ENCODE results near the gene RALGPS1. TPM values are rescaled to one million over a fixed set of nuclear protein-coding genes. Genes with fewer than 3 reads are reported as not detected.

RALGPS1 gene
- total RNA-seq, 1 donor from 2014 or later, result 15.2 TPM

DNA sequence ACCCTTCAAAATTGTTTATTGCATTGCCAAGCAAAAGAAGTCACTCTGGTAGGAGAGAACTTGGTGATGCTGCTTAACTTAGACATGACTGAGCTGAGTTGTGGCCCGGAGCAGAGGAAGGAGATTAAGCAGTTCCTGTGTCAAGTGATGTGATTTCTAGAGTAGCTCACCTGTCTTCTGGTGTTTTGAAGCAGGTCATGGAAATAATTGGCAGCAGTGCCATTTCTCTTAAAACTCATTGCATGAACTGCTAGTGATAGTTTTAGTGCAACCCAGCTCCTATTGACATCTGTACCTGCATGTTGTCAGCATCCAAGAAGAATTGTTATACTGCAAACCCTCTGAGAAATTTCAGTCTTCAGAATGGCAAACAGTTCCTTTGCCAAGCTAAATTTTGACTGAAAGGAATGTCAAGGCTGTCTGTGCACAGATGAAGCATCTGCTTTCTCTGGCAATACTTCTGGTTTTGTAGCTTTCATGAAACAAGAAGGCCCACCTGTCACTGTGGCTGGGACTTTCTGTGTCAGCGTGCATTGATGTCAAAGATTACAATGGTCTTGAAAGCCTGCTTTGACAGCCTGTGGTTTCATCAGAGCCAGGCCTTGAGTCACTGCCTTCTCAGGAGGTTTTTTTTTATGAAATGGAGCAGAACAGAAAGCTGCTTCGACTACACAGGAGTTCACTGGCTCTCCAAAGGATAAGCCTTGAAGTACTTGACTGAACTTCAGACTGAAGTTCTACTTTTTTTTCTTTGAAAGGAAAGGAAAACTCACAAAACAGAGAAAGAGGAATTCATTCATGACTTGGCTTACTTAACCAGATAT, 90.6 kb downstream of the RALGPS1 start:
- TF ChIP-seq POLR2AphosphoS5 (IDR thresholded peaks at IDR 0.05; ENCODE audit: insufficient read depth in 1 of 2, low read depth in 1 of 2) (peak in 1 of 2 donors; percentile 20), POLR2A (IDR thresholded peaks at IDR 0.05) (no peak)
- no peaks in the 10 kb centered on the region for H3K36me3 ChIP-seq
- H3K4me3 ChIP-seq, result no peak overlapping the region
- intact Hi-C loops (cut with DNase I), result no loop called here
- peaks cover 15% of the 10 kb centered on the region for H3K4me1 ChIP-seq
- H3K9me3 ChIP-seq, result no peaks in the 10 kb centered on the region
- H3K27ac ChIP-seq, result peak overlapping the region; percentile 39
- no peak for DNase-seq (ENCODE audit: extremely low spot score in 2 of 2)
- H3K27me3 ChIP-seq, result no peaks in the 10 kb centered on the region

DNA sequence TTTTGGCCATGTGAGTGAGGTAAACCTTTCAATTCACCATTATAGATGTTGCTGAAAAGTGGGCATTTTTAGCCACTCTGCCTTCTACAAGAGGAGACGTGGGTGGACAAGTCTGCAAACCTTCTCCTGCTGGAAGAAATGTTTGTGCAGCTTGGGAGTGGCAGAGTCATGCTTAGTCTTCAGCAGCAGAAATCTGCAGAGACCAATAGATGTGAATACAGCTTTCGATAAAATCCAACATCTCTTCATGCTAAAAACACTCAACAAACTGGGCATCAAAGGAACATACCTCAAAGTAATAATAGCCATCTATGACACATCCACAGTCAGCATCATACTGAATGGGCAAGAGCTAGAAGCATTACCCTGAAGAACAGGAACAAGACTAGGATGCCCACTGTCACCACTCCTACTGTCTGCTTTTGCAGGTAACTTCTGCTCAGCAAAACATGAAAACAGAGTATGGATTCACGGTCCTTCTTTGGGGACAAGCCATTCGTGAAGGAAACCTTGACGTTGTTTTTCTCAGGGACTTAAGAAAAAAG, 91.3 kb downstream of the RALGPS1 start:
- Histone ChIP-seq H3K4me1 (peaks cover 15% of the 10 kb centered on the region), H3K27me3 (no peaks in the 10 kb centered on the region), H3K27ac (peak overlapping the region; percentile 39), H3K4me3 (no peak overlapping the region), H3K36me3 (no peaks in the 10 kb centered on the region), H3K9me3 (no peaks in the 10 kb centered on the region)
- intact Hi-C loops (cut with DNase I), result no loop called here
- no peak for DNase-seq (ENCODE audit: extremely low spot score in 2 of 2)
- TF ChIP-seq, protein P1, sequence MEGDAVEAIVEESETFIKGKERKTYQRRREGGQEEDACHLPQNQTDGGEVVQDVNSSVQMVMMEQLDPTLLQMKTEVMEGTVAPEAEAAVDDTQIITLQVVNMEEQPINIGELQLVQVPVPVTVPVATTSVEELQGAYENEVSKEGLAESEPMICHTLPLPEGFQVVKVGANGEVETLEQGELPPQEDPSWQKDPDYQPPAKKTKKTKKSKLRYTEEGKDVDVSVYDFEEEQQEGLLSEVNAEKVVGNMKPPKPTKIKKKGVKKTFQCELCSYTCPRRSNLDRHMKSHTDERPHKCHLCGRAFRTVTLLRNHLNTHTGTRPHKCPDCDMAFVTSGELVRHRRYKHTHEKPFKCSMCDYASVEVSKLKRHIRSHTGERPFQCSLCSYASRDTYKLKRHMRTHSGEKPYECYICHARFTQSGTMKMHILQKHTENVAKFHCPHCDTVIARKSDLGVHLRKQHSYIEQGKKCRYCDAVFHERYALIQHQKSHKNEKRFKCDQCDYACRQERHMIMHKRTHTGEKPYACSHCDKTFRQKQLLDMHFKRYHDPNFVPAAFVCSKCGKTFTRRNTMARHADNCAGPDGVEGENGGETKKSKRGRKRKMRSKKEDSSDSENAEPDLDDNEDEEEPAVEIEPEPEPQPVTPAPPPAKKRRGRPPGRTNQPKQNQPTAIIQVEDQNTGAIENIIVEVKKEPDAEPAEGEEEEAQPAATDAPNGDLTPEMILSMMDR (IDR thresholded peaks at IDR 0.05), result no peak
- TF ChIP-seq POLR2A (IDR thresholded peaks at IDR 0.05), result no peak
- no peak for TF ChIP-seq POLR2AphosphoS5 (IDR thresholded peaks at IDR 0.05; ENCODE audit: insufficient read depth in 1 of 2, low read depth in 1 of 2)

DNA sequence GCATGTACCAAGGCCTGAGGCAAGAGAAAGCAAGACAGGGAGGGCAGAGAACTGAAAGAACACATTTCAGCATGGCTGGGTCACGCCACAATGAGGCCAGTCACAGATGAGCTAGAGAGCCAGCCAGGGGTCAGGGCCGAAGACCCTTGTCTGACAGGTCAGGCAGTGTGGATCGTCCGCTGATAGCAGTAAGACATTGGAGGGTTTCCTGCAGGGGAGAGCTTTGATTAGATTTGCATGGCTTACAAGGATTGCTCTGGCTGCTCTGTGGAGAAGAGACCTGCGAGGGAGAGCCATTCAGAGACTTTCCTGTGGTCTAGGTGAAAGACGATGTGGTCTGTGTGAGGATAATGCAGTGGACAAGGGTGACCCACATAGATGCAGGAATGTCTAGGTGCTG, 93.1 kb downstream of the RALGPS1 start:
- H3K9me3 ChIP-seq, result no peaks in the 10 kb centered on the region
- TF ChIP-seq POLR2AphosphoS5 (IDR thresholded peaks at IDR 0.05; ENCODE audit: insufficient read depth in 1 of 2, low read depth in 1 of 2) (no peak), POLR2A (IDR thresholded peaks at IDR 0.05) (no peak)
- TF ChIP-seq, protein P1 (IDR thresholded peaks at IDR 0.05), result no peak
- no peak overlapping the region for H3K4me3 ChIP-seq
- no peaks in the 10 kb centered on the region for H3K27me3 ChIP-seq
- no peaks in the 10 kb centered on the region for H3K36me3 ChIP-seq
- no peak for DNase-seq (ENCODE audit: extremely low spot score in 2 of 2)
- intact Hi-C loops (cut with DNase I), result no loop called here
- no peak overlapping the region for H3K27ac ChIP-seq
- peaks cover 30% of the 10 kb centered on the region for H3K4me1 ChIP-seq

DNA sequence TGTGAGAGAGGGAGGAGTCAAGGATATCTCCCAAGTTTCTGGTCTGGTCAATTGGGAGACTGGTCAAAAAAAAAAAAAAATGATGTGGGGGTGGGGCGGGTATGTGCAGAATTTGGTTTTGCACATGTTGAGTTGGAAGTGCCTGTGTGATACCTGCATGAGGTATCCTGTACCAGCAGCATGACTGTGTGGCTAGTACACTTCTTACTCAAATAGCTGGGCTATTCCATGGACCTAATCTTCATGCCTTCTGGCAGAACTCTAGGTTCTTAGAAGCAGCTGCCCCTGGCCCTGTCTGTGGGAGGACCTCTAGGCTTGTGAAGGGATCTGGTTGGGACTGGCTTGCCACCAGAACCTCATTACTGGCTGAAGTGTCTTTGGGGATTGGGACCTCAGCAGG, 93.5 kb downstream of the RALGPS1 start:
- Histone ChIP-seq H3K36me3 (no peaks in the 10 kb centered on the region), H3K27me3 (no peaks in the 10 kb centered on the region), H3K9me3 (no peaks in the 10 kb centered on the region), H3K4me3 (no peak overlapping the region), H3K4me1 (peaks cover 30% of the 10 kb centered on the region), H3K27ac (no peak overlapping the region)
- TF ChIP-seq, protein P1 (IDR thresholded peaks at IDR 0.05), result no peak
- TF ChIP-seq POLR2AphosphoS5 (IDR thresholded peaks at IDR 0.05; ENCODE audit: insufficient read depth in 1 of 2, low read depth in 1 of 2) (no peak), POLR2A (IDR thresholded peaks at IDR 0.05) (no peak)
- DNase-seq (ENCODE audit: extremely low spot score in 2 of 2), result no peak
- intact Hi-C loops (cut with DNase I), result no loop called here

DNA sequence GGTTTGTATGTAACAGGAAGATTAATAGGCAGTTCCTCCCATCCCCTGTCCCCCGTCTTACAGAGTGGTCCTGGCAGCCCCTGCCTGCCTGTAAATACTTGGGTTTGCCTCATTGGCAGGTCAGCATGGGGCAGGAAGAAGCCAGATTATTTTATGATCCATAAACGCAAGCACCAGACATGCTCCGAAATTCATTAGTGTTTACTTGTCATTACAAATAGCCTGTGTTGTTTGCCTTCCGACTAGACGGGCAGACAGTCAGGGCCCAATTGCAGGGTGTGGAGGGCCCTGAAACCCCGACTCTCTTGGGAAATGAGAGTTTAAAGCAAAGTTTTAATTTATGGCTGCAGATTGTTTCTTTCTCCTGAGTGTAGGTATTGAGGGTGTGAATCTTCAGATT, 97.2 kb downstream of the RALGPS1 start:
- no peaks in the 10 kb centered on the region for H3K9me3 ChIP-seq
- intact Hi-C loops (cut with DNase I), result no loop called here
- DNase-seq (ENCODE audit: extremely low spot score in 2 of 2), result no peak
- no peaks in the 10 kb centered on the region for H3K27me3 ChIP-seq
- no peak overlapping the region for H3K4me3 ChIP-seq
- peaks cover 14% of the 10 kb centered on the region for H3K4me1 ChIP-seq
- no peaks in the 10 kb centered on the region for H3K36me3 ChIP-seq
- peak overlapping the region; percentile 62 for H3K27ac ChIP-seq
- TF ChIP-seq POLR2AphosphoS5 (IDR thresholded peaks at IDR 0.05; ENCODE audit: insufficient read depth in 1 of 2, low read depth in 1 of 2) (no peak), POLR2A (IDR thresholded peaks at IDR 0.05) (no peak)
- TF ChIP-seq, protein P1 (IDR thresholded peaks at IDR 0.05), result no peak

Data from vagina (tissue), 2 donors.